ENCODE data around the gene ADGRE2. TPM values are rescaled to one million over a fixed set of nuclear protein-coding genes. Genes with fewer than 3 reads are reported as not detected.
A peak's percentile ranks its signal among the peaks of the same experiment; 100 is the strongest.
"Not testable (repeated sequence)": the region's sequence is repeated elsewhere in the genome, so short reads cannot be mapped to it uniquely, and the experiment has no call there.

The ADGRE2 gene
- total RNA-seq, 4 donors from 2014 or later = 8.1 to 14.3 (median 12.9) TPM

DNA sequence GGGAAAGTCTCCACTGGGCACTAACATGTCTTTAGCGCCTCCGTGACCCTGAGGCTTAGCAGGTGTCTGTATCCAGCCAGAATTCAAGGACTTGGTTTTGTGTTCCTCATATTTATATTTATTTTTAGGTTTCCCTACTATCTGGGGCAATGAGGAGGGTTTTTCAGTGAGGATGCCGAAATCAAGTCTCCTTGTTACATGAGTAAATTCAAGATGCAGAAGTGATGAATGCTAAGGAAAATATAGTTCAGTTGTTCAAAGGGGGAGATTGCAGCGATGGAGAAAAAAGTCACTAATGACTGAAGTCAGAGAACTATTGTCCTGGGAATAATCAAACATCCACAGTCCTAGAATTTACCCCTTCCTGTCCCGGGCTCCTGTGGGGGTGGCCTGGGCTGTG is 791 bp upstream of the ADGRE2 start:
- H3K4me3 ChIP-seq = no peak overlapping the region
- H3K27ac ChIP-seq = no peak overlapping the region
- no peak for DNase-seq (ENCODE audit: low spot score in 2 of 2)
- H3K36me3 ChIP-seq = no peaks in the 10 kb centered on the region
- WGBS = 49% methylated on average over 5 of the region's 5 CpGs
- peaks cover 13% of the 10 kb centered on the region for H3K4me1 ChIP-seq
- no peaks in the 10 kb centered on the region for H3K9me3 ChIP-seq
- TF ChIP-seq, protein P1, sequence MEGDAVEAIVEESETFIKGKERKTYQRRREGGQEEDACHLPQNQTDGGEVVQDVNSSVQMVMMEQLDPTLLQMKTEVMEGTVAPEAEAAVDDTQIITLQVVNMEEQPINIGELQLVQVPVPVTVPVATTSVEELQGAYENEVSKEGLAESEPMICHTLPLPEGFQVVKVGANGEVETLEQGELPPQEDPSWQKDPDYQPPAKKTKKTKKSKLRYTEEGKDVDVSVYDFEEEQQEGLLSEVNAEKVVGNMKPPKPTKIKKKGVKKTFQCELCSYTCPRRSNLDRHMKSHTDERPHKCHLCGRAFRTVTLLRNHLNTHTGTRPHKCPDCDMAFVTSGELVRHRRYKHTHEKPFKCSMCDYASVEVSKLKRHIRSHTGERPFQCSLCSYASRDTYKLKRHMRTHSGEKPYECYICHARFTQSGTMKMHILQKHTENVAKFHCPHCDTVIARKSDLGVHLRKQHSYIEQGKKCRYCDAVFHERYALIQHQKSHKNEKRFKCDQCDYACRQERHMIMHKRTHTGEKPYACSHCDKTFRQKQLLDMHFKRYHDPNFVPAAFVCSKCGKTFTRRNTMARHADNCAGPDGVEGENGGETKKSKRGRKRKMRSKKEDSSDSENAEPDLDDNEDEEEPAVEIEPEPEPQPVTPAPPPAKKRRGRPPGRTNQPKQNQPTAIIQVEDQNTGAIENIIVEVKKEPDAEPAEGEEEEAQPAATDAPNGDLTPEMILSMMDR (IDR thresholded peaks at IDR 0.05) = no peak
- TF ChIP-seq EP300 (IDR thresholded peaks at IDR 0.05) (no peak), POLR2AphosphoS5 (IDR thresholded peaks at IDR 0.05) (no peak), POLR2A (IDR thresholded peaks at IDR 0.05) (no peak)
- H3K27me3 ChIP-seq = no peaks in the 10 kb centered on the region

DNA sequence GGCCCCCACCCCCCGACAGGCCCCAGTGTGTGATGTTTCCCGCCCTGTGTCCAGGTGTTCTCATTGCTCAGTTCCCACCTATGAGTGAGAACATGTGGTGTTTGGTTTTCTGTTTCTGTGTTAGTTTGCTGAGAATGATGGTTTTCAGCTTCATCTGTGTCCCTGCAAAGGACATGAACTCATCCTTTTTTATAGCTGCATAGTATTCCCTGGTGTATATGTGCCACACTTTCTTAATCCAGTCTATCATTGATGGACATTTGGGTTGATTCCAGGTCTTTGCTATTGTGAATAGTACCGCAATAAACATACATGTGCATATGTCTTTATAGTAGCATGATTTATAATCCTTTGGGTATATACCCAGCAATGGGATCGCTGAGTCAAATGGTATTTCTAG is 715 bp downstream of the ADGRE2 start:
- H3K27me3 ChIP-seq; H3K36me3 ChIP-seq; H3K9me3 ChIP-seq; H3K4me3 ChIP-seq; DNase-seq (ENCODE audit: low spot score in 2 of 2); H3K27ac ChIP-seq: not testable (repeated sequence)
- H3K4me1 ChIP-seq = peaks cover 13% of the 10 kb centered on the region
- 91% methylated on average over 4 of the region's 4 CpGs for WGBS

- Histone ChIP-seq H3K36me3 (peaks cover 3% of the 10 kb centered on the region), H3K27me3 (no peaks in the 10 kb centered on the region), H3K27ac (no peak overlapping the region), H3K9me3 (no peaks in the 10 kb centered on the region), H3K4me1 (peaks cover 13% of the 10 kb centered on the region), H3K4me3 (peak overlapping the region; percentile 40)
- 7% methylated on average over 19 of the region's 22 CpGs for WGBS
- DNase-seq (ENCODE audit: low spot score in 2 of 2) = peak in 1 of 2 donors; percentile 78
- TF ChIP-seq EP300 (IDR thresholded peaks at IDR 0.05) (no peak), POLR2AphosphoS5 (IDR thresholded peaks at IDR 0.05) (no peak), POLR2A (IDR thresholded peaks at IDR 0.05) (no peak)
- TF ChIP-seq, protein P1 (IDR thresholded peaks at IDR 0.05) = no peak
Measured at GRCh38 chr19:14775869-14776586, 2.3 kb downstream of the ADGRE2 start.

DNA sequence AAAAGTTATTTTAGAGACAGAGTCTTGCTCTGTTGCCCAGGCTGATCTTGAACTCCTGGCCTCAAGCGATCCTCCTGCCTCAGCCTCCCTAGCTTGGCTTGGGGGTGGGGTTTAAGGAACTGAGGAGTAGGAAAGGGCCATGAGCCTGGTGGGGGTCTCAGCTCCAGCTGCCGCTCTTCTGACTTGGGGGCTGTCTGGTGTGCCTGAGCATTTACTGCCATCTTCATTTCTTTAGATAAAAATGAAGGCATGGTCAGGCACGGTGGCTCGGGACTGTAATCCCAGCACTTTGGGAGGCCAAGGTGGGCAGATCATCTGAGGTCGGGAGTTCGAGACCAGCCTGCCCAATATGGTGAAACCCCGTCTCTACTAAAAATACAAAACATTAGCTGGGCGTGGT is 3.0 kb downstream of the ADGRE2 start:
- not testable (repeated sequence) for H3K36me3 ChIP-seq, H3K27me3 ChIP-seq, H3K9me3 ChIP-seq, H3K27ac ChIP-seq
- DNase-seq (ENCODE audit: low spot score in 2 of 2) = peak in 1 of 2 donors; percentile 49
- Histone ChIP-seq H3K4me3 (peak overlapping the region; percentile 40), H3K4me1 (peaks cover 13% of the 10 kb centered on the region)
- WGBS = 83% methylated on average over 8 of the region's 8 CpGs

- H3K4me3 ChIP-seq = no peak overlapping the region
- no peaks in the 10 kb centered on the region for H3K9me3 ChIP-seq
- H3K27ac ChIP-seq = no peak overlapping the region
- no peak for TF ChIP-seq EP300 (IDR thresholded peaks at IDR 0.05)
- TF ChIP-seq, protein P1 (IDR thresholded peaks at IDR 0.05) = no peak
- no peak for TF ChIP-seq POLR2A (IDR thresholded peaks at IDR 0.05)
- TF ChIP-seq POLR2AphosphoS5 (IDR thresholded peaks at IDR 0.05) = no peak
- H3K27me3 ChIP-seq = no peaks in the 10 kb centered on the region
- 88% methylated on average over 10 of the region's 10 CpGs for WGBS
- peaks cover 6% of the 10 kb centered on the region for H3K36me3 ChIP-seq
- H3K4me1 ChIP-seq = peaks cover 13% of the 10 kb centered on the region
- peak in 1 of 2 donors; percentile 40 for DNase-seq (ENCODE audit: low spot score in 2 of 2)
Measured at GRCh38 chr19:14774373-14774772, 4.0 kb downstream of the ADGRE2 start.

DNA sequence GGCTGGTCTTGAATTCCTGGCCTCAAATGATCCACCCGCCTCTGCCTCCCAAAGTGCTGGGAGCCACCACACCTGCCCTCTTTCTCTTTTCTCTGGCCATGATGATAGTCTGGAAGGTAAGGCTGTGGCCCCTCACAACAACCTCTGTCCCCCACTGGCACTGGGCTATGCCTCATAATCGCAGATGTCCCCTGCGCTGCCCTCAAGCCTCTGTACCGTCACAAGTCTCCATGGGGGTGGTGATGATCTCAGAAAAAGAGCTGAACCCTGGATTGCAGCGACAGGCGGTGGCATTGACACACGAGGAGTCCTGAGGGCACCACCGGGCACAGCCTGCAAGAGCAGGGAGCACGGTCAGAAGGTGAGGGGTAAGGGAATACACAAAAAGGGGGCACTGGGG is 4.6 kb downstream of the ADGRE2 start:
- not testable (repeated sequence) for H3K36me3 ChIP-seq, H3K4me3 ChIP-seq, H3K9me3 ChIP-seq, H3K27ac ChIP-seq, H3K27me3 ChIP-seq
- peak in 1 of 2 donors; percentile 20 for DNase-seq (ENCODE audit: low spot score in 2 of 2)
- 91% methylated on average over 9 of the region's 9 CpGs for WGBS
- peaks cover 13% of the 10 kb centered on the region for H3K4me1 ChIP-seq

GRCh38 chr19:14772995-14773394 is 5.4 kb downstream of the ADGRE2 start:
- Histone ChIP-seq H3K4me3 (no peak overlapping the region), H3K27ac (no peak overlapping the region), H3K36me3 (peaks cover 6% of the 10 kb centered on the region), H3K4me1 (peaks cover 13% of the 10 kb centered on the region), H3K27me3 (no peaks in the 10 kb centered on the region), H3K9me3 (no peaks in the 10 kb centered on the region)
- no peak for TF ChIP-seq POLR2A (IDR thresholded peaks at IDR 0.05)
- no peak for TF ChIP-seq EP300 (IDR thresholded peaks at IDR 0.05)
- TF ChIP-seq, protein P1 (IDR thresholded peaks at IDR 0.05) = no peak
- TF ChIP-seq POLR2AphosphoS5 (IDR thresholded peaks at IDR 0.05) = no peak
- DNase-seq (ENCODE audit: low spot score in 2 of 2) = no peak
- 98% methylated on average over 7 of the region's 7 CpGs for WGBS

All from suprapubic skin (tissue), 4 donors.